ENCODE measurements around the gene MYH10.
A peak's percentile ranks its signal among the peaks of the same experiment; 100 is the strongest.

The MYH10 gene

DNA sequence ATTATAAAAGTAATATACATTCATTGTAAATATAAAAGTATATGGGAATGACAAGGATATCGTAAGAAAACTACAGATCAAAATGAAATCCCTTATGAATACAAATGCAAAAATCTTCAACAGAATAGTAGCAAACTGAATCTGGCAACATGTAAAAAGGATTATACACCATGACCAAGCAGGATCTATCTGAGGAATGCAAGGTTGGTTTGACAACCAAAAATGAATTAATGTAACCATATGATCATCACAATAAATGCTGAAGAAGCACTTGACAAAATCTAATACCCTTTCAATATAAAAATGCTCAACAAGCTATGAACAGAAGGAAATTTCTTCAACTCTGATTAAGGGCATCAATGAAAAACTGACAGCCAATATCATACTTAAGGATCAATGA is 146.1 kb downstream of the MYH10 start:
- Histone ChIP-seq H3K4me3 (ENCODE audit: extremely low read depth, insufficient read depth, low read length, poor library complexity, severe bottlenecking) (no peak overlapping the region), H3K36me3 (ENCODE audit: control insufficient read depth, insufficient read depth, low read length) (peaks cover 97% of the 10 kb centered on the region), H3K4me1 (ENCODE audit: control insufficient read depth, insufficient read depth, low read length, poor library complexity, severe bottlenecking) (peaks cover 9% of the 10 kb centered on the region), H3K27ac (ENCODE audit: low read depth, low read length, severe bottlenecking) (no peak overlapping the region), H3K9me3 (ENCODE audit: control insufficient read depth, low read length) (peaks cover 7% of the 10 kb centered on the region)
- WGBS, 2 experiments (ENCODE audit: insufficient coverage in 2 of 2) = no CpG with 5 or more reads among the region's 1 CpG

DNA sequence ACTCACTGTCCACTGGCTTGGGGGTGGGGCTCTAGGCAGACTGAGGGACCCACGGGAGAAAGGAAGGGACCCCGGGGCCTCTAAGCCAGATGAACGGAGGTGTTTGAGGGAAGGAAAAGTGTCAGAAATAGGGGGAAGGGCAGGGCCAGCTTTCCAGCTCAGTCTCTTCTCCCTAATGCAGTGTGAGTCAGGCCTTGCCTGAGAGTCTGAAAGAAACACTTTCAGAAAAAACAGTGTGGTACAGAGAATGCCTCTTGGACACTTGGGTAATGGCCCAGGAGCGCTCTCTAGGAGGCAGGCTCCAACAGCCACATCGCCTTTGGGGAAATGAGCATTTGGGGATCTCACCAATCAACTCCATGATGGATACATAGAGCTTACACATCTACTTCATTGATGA is 148.0 kb downstream of the MYH10 start:
- WGBS, 2 experiments (ENCODE audit: insufficient coverage in 2 of 2) = 94 to 100% methylated on average over 3 to 4 of the region's 5 CpGs
- Histone ChIP-seq H3K4me3 (ENCODE audit: extremely low read depth, insufficient read depth, low read length, poor library complexity, severe bottlenecking) (no peak overlapping the region), H3K9me3 (ENCODE audit: control insufficient read depth, low read length) (peaks cover 7% of the 10 kb centered on the region), H3K36me3 (ENCODE audit: control insufficient read depth, insufficient read depth, low read length) (peaks cover 97% of the 10 kb centered on the region), H3K4me1 (ENCODE audit: control insufficient read depth, insufficient read depth, low read length, poor library complexity, severe bottlenecking) (peaks cover 4% of the 10 kb centered on the region), H3K27ac (ENCODE audit: low read depth, low read length, severe bottlenecking) (no peak overlapping the region)

GRCh38 chr17:8481703-8482102 is 148.8 kb downstream of the MYH10 start:
- H3K4me3 ChIP-seq (ENCODE audit: extremely low read depth, insufficient read depth, low read length, poor library complexity, severe bottlenecking) = no peak overlapping the region
- H3K4me1 ChIP-seq (ENCODE audit: control insufficient read depth, insufficient read depth, low read length, poor library complexity, severe bottlenecking) = peaks cover 4% of the 10 kb centered on the region
- peaks cover 97% of the 10 kb centered on the region for H3K36me3 ChIP-seq (ENCODE audit: control insufficient read depth, insufficient read depth, low read length)
- peaks cover 7% of the 10 kb centered on the region for H3K9me3 ChIP-seq (ENCODE audit: control insufficient read depth, low read length)
- 94 to 100% methylated on average over 5 of the region's 5 CpGs for WGBS, 2 experiments (ENCODE audit: insufficient coverage in 2 of 2)
- H3K27ac ChIP-seq (ENCODE audit: low read depth, low read length, severe bottlenecking) = peak overlapping the region; percentile 29

DNA sequence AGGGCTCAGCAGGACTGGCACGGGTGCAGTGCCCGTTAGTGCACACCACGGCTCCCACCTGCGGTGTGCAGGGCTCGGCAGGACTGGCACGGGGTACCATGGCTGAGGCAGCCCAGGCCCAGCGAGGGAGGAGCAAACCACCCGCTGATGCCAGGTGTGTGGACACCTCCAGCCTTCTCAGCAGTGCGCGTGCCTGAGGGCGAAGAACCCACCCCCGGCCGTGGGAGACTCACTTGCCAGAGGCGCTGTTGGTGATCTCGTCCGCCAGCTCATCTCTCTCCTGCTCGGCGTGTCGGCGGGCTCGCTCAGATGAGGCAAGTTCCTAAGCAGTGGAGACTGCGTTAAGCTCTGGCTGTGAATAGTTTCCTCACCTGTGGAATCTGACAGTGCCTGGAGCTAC is 149.4 kb downstream of the MYH10 start:
- WGBS, 2 experiments (ENCODE audit: insufficient coverage in 2 of 2) = 97 to 98% methylated on average over 17 to 18 of the region's 22 CpGs
- no peak overlapping the region for H3K4me3 ChIP-seq (ENCODE audit: extremely low read depth, insufficient read depth, low read length, poor library complexity, severe bottlenecking)
- H3K9me3 ChIP-seq (ENCODE audit: control insufficient read depth, low read length) = peaks cover 7% of the 10 kb centered on the region
- H3K27ac ChIP-seq (ENCODE audit: low read depth, low read length, severe bottlenecking) = no peak overlapping the region
- peaks cover 4% of the 10 kb centered on the region for H3K4me1 ChIP-seq (ENCODE audit: control insufficient read depth, insufficient read depth, low read length, poor library complexity, severe bottlenecking)
- H3K36me3 ChIP-seq (ENCODE audit: control insufficient read depth, insufficient read depth, low read length) = peaks cover 97% of the 10 kb centered on the region

- 94 to 95% methylated on average over 19 to 31 of the region's 33 CpGs for WGBS, 2 experiments (ENCODE audit: insufficient coverage in 2 of 2)
- Histone ChIP-seq H3K9me3 (ENCODE audit: control insufficient read depth, low read length) (peaks cover 4% of the 10 kb centered on the region), H3K4me3 (ENCODE audit: extremely low read depth, insufficient read depth, low read length, poor library complexity, severe bottlenecking) (no peak overlapping the region), H3K36me3 (ENCODE audit: control insufficient read depth, insufficient read depth, low read length) (peaks cover 97% of the 10 kb centered on the region), H3K27ac (ENCODE audit: low read depth, low read length, severe bottlenecking) (peak overlapping the region; percentile 10), H3K4me1 (ENCODE audit: control insufficient read depth, insufficient read depth, low read length, poor library complexity, severe bottlenecking) (peaks cover 4% of the 10 kb centered on the region)
These were observed 150.2 kb downstream of the MYH10 start for GRCh38 chr17:8480011-8480976.

GRCh38 chr17:8479431-8479947 is 151.0 kb downstream of the MYH10 start:
- H3K36me3 ChIP-seq (ENCODE audit: control insufficient read depth, insufficient read depth, low read length) = peaks cover 100% of the 10 kb centered on the region
- H3K4me3 ChIP-seq (ENCODE audit: extremely low read depth, insufficient read depth, low read length, poor library complexity, severe bottlenecking) = no peak overlapping the region
- peaks cover 4% of the 10 kb centered on the region for H3K4me1 ChIP-seq (ENCODE audit: control insufficient read depth, insufficient read depth, low read length, poor library complexity, severe bottlenecking)
- peaks cover 1% of the 10 kb centered on the region for H3K9me3 ChIP-seq (ENCODE audit: control insufficient read depth, low read length)
- 90 to 96% methylated on average over 11 of the region's 11 CpGs for WGBS, 2 experiments (ENCODE audit: insufficient coverage in 2 of 2)
- H3K27ac ChIP-seq (ENCODE audit: low read depth, low read length, severe bottlenecking) = peak overlapping the region; percentile 45

DNA sequence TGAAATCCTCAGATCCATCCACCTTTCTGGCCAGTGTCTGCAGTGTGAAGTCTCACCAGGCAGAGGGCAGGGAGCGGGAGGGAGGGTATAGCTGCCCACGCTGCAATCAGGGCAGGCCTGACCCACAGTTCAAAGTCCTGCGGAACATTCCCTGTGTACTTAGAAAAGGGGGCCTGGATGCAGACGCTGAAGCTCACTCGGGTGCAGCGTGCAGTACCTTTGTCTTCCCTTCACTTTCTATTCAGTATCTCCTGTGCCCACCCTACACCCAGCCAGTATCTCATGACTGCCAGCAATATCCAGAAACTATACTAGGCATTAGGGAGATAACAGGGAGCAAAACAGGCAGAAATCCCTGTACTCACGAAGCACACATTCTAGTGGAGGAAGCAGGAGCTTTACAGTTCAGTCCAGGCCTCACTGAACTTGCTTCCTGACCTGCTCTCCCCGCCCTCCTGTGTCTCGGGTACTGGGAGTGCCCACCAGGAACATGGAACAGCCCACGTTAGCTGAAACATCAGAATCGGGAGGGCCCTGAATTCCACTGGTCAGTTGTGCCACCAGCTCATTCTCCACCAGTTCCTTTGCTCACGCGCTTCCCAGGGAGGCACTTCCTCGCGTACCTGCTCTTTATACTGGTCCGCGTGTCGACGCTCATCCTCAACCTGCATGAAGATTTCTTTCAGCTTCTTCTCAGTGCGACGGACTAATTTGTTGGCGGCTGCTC is 152.6 kb downstream of the MYH10 start:
- no peaks in the 10 kb centered on the region for H3K9me3 ChIP-seq (ENCODE audit: control insufficient read depth, low read length)
- H3K4me3 ChIP-seq (ENCODE audit: extremely low read depth, insufficient read depth, low read length, poor library complexity, severe bottlenecking) = no peak overlapping the region
- H3K4me1 ChIP-seq (ENCODE audit: control insufficient read depth, insufficient read depth, low read length, poor library complexity, severe bottlenecking) = peaks cover 4% of the 10 kb centered on the region
- H3K27ac ChIP-seq (ENCODE audit: low read depth, low read length, severe bottlenecking) = peak overlapping the region; percentile 10
- H3K36me3 ChIP-seq (ENCODE audit: control insufficient read depth, insufficient read depth, low read length) = peaks cover 100% of the 10 kb centered on the region
- 95 to 96% methylated on average over 22 of the region's 22 CpGs for WGBS, 2 experiments (ENCODE audit: insufficient coverage in 2 of 2)

GRCh38 chr17:8477171-8477570 is 153.4 kb downstream of the MYH10 start:
- WGBS, 2 experiments (ENCODE audit: insufficient coverage in 2 of 2) = 98% methylated on average over 8 of the region's 8 CpGs
- H3K36me3 ChIP-seq (ENCODE audit: control insufficient read depth, insufficient read depth, low read length) = peaks cover 100% of the 10 kb centered on the region
- H3K9me3 ChIP-seq (ENCODE audit: control insufficient read depth, low read length) = no peaks in the 10 kb centered on the region
- no peak overlapping the region for H3K27ac ChIP-seq (ENCODE audit: low read depth, low read length, severe bottlenecking)
- peaks cover 4% of the 10 kb centered on the region for H3K4me1 ChIP-seq (ENCODE audit: control insufficient read depth, insufficient read depth, low read length, poor library complexity, severe bottlenecking)
- no peak overlapping the region for H3K4me3 ChIP-seq (ENCODE audit: extremely low read depth, insufficient read depth, low read length, poor library complexity, severe bottlenecking)

DNA sequence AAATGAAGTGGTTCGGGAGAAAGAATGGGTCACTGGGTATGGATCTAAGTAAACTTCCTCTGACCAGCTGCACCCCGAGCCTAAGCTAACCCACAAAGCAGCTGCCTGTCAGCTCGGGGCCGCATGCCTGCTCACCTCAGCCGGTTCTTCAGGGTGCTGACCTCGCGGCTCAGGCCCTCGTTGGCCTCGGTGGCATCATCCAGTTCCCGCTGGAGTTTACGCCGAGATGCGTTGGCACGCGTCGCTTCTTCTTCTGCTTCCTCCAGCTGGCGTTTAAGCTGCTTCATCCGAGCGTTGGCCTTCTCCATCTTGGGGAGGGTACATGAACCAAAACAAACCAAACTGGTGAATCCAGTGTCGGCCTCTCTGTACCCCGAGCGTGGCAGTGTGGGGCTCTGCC is 153.8 kb downstream of the MYH10 start:
- Histone ChIP-seq H3K27ac (ENCODE audit: low read depth, low read length, severe bottlenecking) (no peak overlapping the region), H3K36me3 (ENCODE audit: control insufficient read depth, insufficient read depth, low read length) (peaks cover 100% of the 10 kb centered on the region), H3K4me3 (ENCODE audit: extremely low read depth, insufficient read depth, low read length, poor library complexity, severe bottlenecking) (no peak overlapping the region), H3K9me3 (ENCODE audit: control insufficient read depth, low read length) (no peaks in the 10 kb centered on the region), H3K4me1 (ENCODE audit: control insufficient read depth, insufficient read depth, low read length, poor library complexity, severe bottlenecking) (peaks cover 4% of the 10 kb centered on the region)
- 95 to 97% methylated on average over 21 to 22 of the region's 22 CpGs for WGBS, 2 experiments (ENCODE audit: insufficient coverage in 2 of 2)

- no peaks in the 10 kb centered on the region for H3K4me1 ChIP-seq (ENCODE audit: control insufficient read depth, insufficient read depth, low read length, poor library complexity, severe bottlenecking)
- H3K4me3 ChIP-seq (ENCODE audit: extremely low read depth, insufficient read depth, low read length, poor library complexity, severe bottlenecking) = no peak overlapping the region
- 95 to 98% methylated on average over 9 to 13 of the region's 16 CpGs for WGBS, 2 experiments (ENCODE audit: insufficient coverage in 2 of 2)
- no peak overlapping the region for H3K27ac ChIP-seq (ENCODE audit: low read depth, low read length, severe bottlenecking)
- peaks cover 100% of the 10 kb centered on the region for H3K36me3 ChIP-seq (ENCODE audit: control insufficient read depth, insufficient read depth, low read length)
- H3K9me3 ChIP-seq (ENCODE audit: control insufficient read depth, low read length) = no peaks in the 10 kb centered on the region
These were observed 154.7 kb downstream of the MYH10 start for GRCh38 chr17:8475781-8476180.
